NCI-H187 (cell line): ENCODE data around the gene KLHL30.

Source experiments
- DNase-seq, 2 experiments: peaks; one replicate each; lab custom pipeline; 2025; lab: John Stamatoyannopoulos, UW

The KLHL30 gene

GRCh38 chr2:238138331-238139195 lies at the start of gene KLHL30:
KLHL30 (plus strand) TSS chr2:238138668; CDS start chr2:238140755, 2,087 bp downstream.
- no peak for DNase-seq

DNA sequence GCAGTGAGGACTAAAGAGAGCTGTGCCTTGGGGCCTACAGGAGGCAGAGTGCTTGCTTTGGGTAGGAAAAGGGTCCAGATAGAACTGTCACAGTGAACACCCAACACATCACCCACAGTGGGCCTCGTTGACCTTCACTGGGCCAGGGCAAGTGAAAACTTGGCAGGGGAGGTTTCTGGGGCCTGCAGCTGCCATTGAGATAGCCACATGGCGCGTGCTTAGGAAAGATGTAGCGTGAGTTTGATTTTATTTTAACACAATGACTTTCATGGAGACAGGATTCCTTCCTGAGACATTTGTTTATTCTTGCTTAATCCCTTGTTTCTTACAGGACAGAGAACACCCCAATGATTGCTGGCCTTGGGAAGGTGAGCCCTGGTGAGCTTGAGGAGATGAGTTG lies 47.6 kb upstream of the KLHL30 start:
- no peak for DNase-seq

DNA sequence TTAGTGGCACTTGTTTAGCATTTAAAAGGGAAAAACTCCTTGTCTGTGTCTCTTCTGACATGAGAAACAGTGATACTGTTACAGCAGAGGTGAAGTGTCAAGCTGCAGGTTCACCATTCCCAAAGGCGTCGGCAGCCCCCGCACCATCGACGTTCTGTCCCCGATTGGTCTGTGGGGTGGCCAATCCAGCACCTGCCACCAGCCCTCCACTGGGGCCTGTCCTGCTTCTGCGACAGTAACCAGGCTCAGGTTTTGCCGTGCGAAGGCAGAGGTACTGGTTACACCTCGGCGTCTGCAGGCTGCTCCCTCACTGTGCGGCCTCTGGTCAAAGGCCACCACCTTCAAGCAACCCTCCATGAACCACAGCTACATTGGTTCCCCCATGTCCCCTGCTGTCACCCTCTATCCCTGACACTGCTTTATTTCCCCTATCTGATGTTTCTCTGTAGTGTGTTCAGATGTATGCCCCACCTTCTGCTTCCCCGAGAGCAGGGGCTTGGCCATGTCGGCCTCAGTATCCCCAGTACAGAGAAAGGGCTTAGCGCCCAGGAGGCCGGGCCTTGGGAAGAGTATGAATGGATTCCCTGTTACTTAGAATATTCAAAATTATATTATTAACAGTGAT lies 46.9 kb upstream of the KLHL30 start:
- no peak for DNase-seq

DNA sequence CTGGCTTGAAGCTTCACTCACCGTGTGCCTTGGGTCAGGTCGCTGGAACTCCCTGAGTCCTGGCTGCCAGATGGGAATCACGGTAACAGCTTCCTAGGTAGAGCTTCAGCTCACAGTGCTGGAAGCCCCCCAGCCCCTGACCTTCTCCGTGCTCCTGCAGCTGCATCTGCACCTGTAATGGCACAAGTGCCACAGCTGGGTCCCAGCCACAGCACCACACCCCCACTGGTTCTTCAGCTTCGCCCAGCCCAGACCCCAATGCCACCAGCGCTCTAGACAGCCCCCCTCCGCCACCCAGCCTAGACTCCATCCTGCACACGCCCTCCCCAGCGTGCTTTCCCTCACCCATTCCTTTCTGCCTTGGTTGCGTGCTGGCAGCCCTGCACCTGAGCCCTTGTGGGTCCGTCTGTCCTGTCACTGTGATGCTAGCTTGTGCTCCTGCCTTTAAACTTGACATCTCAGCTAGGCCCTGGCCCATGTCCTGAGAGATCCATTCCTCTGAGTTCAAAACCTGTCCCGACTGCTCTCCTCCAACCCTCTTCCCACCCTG lies 45.9 kb upstream of the KLHL30 start:
- no peak for DNase-seq

DNA sequence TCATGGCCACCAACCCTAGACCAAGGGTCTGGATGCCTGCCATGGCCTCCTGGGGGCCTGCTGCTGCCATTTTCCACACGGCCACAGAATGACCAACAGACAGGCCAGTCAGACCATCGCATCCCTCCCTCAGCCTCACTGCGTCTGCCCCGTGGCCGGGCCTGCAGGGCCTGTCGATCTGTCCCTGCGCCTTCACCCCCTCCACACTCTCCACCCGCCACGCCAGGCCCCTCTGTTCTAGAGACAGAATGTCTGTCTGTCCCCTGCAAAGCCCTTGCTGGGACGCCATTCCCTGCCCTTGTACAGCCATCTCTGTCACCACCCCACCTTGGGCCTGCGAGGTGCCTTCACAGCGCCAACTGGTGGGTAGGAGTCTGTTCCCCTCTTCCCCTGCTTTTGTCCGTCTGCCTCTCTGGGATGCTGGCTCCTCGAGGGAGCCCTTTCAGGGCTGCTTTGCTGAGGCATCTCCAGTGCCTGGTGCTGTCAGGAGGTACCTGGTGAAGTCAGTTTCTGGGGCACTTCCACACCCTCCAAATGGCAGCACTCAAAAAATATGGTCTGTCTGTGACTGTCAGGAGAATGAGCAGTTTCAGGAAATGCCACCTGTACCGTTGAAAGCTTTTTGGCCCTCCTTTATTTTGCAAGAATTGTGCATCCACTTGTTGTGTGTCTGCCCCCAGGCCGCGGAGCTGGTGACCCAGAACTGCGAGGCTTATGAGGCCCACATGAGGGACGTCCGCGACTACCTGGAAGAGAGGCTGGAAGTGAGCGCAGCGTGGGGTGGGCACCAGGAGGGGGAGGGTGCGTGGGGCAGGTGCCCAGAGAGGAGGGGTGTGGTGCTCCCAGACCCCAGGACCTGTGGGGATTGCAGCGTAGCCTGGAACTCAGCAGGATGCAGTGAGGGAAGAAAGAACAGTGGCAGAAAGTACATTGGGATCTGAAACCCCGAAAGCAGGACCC lies 45.0 kb upstream of the KLHL30 start:
- DNase-seq, result no peak

DNA sequence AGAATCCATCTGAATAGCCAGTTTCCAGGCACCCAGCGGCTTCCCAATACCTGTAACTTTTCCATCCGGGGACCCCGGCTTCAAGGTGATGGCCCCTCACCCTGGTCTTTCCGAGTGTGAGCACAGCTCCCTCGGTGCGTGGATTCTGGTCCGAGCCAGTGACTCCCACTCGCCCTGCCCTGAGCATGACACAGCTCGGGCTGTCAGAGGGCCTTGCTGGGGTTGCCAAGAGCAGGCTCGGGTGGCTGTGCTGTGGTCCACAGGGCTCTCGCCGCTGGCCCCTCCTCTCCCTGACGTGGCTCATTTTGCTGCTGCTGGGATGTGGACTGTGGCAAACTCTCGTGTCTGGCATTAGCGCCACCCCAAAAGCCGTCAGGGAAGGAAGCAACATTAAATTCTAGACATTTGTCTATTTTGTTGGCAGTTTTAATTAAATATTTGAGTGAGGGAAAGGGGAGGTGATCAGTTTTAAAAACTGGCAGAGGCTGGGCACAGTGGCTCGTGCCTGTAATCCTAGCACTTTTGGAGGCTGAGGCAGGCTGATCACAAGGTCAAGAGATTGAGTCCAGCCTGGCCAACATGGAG lies 43.9 kb upstream of the KLHL30 start:
- DNase-seq, result no peak

DNA sequence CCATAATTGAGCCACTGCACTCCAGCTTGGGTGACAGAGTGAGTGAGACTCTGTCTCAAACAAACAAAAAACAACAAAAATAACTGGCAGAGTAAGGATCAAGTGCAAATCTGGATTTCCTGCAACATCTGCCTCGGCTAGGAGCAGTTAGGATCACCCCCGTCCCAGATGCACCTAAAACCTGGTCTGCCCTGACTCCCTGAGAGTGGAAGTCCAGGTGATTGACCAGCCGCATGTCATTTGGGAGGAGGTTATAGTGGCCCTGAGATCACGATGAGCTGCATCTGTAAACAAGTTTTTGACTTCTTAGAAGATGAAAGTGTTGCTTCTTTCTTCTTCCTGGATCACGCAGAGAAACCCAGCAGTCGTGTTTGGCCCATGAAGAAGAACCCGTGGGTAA lies 43.3 kb upstream of the KLHL30 start:
- DNase-seq, result no peak

DNA sequence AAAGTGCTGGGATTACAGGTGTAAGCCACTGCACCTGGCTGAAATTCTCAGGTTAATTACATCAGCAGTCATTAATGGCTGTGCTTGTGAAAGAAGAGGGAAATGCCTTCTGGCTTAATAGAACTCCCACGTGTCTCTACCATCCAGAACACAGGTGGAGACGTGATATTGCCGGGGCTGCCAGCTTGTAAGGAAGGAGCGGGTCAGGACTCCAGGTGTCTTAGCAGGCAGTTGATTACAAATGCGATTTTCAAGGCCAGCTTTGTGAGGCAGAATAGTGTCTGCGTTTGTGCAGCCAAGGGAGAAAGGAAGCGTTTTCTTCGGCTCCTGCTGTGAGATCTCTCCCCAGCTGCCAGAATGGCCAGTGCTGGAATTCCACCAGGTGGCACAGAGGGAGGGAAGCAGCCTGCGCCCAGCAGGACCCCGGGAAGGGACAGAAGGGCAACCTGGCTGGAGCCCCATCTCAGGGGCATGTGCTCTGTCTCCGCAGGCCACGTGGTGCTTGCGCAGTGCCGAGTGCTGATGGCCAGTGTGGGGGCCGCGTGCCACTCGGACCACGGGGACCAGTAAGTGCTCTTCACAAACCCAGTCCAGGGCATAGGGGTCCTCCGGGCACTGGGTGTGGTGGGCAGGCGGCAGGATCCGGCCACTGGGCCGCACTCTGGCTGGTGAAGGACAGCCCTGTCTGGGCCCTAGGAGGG lies 42.0 kb upstream of the KLHL30 start:
- DNase-seq, result no peak

GRCh38 chr2:238097201-238097987 lies 41.1 kb upstream of the KLHL30 start:
- DNase-seq, result no peak

DNA sequence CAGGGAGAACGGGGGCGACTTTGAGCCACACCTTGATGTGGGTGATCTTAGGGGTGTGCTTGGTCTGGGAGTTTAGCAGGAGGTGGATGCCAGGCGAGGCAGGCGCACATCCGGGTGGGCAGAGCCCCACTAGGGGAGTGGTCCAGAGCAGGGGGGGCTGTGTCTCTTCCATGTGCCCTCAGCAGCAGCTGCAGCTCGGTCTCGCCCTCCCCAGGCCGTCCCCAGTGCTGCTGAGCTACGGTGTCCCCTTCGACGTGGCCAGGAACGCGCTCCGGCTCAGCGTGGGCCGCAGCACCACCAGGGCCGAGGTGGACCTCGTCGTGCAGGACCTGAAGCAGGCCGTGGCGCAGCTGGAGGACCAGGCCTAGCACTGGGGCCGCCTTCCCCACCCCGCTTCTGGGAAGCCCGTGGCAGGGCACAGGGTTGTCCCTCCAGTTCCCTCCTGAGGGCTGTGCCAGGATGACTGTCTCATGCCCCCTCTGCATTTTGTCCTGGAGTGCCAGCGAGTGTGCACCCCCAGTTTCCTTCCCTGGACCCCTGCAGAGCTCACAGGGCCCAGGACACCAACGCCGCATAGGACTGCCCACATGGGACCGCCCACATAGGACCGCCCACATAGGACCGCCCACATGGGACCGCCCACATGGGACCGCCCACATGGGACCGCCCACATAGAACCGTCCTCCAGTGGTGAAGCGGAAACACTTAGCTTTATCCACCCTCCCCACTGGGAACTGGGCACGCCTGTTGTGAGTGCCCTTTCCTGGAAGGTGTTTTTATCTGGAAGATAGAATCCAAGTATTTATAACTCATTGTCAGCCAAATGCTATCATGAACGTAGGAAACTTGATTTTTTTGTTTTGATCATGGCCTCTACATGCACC lies 40.2 kb upstream of the KLHL30 start:
- peak; percentile 3 to 12 for DNase-seq

- DNase-seq, result no peak
Observed at GRCh38 chr2:238098901-238099713, 39.4 kb upstream of the KLHL30 start.

GRCh38 chr2:238099714-238100048 lies 38.8 kb upstream of the KLHL30 start:
- DNase-seq, result no peak

DNA sequence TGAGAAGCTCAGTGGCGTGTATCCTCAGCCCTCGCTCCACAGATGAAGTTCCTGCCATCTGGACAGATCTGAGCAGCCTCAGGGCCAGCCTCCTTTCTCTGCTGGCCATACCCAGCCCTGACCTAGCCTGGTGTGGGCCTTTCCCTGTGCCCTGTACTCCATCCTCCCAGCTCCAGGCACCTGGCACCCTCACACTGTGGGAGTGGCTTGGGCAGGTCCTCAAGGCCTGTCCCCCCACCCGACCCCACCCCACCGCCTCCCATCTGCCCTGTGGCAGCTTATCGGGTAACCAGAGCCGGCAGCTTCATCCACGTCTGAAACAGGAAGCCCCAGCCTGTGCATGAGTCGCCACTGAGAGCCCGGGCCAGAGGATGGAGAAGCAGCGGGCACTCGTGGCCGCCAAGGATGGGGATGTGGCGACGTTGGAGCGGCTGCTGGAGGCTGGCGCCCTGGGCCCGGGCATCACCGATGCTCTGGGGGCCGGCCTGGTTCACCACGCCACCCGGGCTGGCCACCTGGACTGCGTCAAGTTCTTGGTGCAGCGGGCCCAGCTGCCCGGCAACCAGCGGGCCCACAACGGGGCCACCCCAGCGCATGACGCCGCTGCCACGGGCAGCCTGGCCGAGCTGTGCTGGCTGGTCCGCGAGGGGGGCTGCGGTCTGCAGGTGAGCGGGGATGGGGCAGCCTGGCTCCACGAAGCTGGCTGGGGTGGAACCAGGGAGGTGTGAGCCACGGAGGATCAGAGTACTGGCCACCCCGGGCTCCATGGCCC lies 38.2 kb upstream of the KLHL30 start, which contains the start of gene ESPNL:
ESPNL (plus strand) TSS at position 292 of the 772 bp plus-strand sequence; CDS start at position 372, 80 bp downstream.
- DNase-seq, result no peak

GRCh38 chr2:238100821-238101771 lies 37.4 kb upstream of the KLHL30 start:
- no peak for DNase-seq

- no peak for DNase-seq
Observed at GRCh38 chr2:238101891-238102841, 36.3 kb upstream of the KLHL30 start.
